GM10266 (cell line): ENCODE data around the gene TMEM163.

Source experiments
- DNase-seq: peaks from one replicate; pipeline ENCODE4 v3.0.0; 2012; ENCODE audit errors: extremely low spot score
- TF ChIP-seq, protein P1 (sequence below): IDR thresholded peaks from 2 replicates; pipeline ENCODE4 v1.5.1; 2012; ENCODE audit warnings: mild to moderate bottlenecking, low read depth; ENCODE audit not compliant: control insufficient read depth, insufficient read depth; ENCODE audit errors: missing control alignments

Gene TMEM163

DNA sequence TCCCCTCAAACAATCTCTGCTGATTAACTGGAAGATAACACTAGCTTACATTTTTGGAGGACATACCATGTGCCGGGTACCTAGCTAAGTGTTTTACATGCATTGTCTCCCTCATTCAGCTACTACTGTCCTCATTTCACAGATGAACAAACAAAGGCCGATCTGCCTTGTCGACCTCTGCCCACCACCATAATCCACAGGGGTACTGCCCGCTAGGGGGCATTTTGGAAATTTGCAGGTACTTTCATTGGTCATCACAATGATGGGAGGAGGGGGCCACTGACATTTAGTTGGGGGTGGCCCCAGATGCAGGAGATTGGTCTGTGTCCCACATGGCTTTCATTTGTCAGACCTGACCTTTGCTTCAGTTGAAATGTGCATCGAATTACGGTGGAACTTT, 3.9 kb upstream of the TMEM163 start:
- no peak for DNase-seq
- TF ChIP-seq, protein P1, sequence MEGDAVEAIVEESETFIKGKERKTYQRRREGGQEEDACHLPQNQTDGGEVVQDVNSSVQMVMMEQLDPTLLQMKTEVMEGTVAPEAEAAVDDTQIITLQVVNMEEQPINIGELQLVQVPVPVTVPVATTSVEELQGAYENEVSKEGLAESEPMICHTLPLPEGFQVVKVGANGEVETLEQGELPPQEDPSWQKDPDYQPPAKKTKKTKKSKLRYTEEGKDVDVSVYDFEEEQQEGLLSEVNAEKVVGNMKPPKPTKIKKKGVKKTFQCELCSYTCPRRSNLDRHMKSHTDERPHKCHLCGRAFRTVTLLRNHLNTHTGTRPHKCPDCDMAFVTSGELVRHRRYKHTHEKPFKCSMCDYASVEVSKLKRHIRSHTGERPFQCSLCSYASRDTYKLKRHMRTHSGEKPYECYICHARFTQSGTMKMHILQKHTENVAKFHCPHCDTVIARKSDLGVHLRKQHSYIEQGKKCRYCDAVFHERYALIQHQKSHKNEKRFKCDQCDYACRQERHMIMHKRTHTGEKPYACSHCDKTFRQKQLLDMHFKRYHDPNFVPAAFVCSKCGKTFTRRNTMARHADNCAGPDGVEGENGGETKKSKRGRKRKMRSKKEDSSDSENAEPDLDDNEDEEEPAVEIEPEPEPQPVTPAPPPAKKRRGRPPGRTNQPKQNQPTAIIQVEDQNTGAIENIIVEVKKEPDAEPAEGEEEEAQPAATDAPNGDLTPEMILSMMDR = peak; percentile 12

DNA sequence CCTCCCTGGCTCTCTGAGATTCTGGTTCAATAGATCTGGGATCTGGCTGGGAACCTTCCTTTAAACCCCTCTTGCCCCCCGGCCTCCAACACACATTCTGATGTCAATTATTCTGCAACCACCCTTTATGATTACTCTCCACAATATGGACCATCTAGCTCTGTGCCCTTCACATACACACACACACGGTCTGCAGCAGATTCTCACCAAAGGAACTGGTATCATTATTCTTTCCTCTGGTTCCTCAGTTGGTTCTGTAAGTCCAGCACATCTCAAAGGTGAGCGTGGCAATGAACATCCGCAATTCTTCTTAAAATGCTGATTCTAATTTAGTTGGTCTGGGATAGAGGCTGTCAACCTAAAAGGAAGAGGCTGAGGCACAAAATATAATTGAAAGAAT, 2.8 kb upstream of the TMEM163 start:
- no peak for DNase-seq
- TF ChIP-seq, protein P1 = no peak

DNA sequence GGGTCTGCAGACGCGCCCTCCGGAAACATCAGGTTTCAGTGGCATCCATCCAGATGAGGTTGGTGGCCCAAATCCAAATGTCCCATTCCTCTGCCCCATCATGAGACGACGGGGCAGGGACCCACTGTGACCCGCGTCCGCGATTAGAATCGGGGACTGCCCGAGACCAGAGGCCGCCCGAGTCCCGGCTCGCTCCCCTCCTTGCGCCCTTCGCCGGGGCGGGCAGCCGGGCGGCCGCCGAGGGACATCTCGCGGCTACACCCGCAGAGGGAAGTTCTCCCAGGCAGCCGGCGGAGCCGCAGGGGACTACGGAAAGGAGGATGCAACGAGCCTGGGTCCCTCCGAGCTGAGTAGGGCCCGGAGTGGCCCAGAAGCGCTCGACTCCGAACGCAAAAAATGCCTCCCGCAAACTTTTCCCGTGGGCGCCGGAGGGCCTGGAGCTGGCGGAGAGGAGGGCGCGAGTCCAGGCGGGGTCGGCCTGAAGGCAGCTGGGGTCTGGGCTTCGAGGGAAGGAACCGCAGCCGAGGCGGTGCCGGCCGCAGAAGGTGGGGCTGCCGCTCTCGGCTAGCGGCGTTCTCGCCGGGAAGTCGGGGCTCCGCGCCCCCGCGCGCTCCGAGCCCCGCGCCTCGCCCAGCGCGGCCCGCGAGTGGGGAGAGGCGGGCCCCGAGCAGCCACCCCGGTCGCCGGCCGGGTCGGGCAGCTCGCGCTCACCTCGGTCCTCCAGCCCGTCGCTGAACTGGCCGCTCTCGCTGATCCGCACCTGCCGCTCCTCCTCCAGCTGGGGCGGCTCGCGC, 580 bp downstream of the TMEM163 start:
- DNase-seq = peak; percentile 62
- TF ChIP-seq, protein P1 = no peak

DNA sequence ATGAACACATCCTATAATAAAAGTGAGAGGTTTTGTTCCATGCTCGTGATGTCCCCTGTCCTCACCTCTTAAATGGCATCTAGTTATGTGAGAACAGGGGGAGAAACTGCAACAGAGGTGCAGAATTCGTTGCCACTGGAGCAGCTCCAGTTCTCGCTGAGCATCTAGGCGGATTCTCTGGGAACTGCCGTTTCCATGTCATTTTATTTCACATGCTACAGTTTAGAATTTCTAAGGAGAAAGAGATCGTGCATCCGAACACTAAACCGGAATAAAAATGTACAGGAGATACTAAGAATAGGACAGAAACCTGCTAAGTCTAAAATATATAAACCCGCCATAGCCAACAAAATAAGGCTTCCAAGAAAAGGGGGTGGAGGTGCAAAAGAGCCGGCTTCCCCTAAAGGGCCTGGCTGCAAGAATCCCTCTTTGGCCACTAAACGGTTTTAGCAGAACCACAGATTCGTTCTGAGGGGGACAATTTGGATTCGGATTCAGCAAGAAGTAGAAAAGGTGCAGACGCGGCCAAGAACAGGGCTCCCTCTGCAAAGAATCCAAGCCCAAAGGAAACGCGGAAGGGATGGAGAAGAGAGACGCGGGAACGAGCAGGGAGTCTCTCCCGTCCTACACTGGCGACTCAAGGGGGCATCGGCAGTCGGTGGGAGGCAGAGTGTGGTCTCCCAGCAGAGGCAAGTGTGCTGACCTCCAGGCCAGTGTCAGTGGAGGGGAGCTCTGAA, 1.3 kb downstream of the TMEM163 start:
- TF ChIP-seq, protein P1 = no peak
- DNase-seq = no peak

DNA sequence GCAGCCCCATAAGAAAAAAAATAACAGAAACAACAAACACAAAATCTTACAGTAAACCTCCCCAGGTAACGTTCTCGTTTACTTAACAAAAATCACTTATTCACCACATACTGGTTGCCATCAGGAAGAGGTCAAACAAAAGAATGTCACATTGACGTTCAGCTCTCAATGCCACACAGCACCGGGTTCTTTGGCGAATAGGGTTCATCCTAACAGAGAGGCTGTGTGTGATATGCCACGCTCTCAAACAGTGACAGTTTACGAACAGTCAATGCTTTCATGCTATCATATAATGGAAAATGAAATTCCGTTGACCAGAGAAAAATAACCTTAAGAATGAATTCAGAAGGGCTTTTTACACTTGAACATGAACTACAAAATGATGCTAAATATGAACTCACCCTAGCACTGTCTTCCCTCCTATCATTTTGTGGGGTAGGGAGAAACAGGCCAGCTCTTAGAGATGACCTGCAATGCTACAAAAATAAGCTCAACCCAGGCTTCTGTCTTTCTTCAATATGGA, 2.0 kb downstream of the TMEM163 start:
- TF ChIP-seq, protein P1 = no peak

DNA sequence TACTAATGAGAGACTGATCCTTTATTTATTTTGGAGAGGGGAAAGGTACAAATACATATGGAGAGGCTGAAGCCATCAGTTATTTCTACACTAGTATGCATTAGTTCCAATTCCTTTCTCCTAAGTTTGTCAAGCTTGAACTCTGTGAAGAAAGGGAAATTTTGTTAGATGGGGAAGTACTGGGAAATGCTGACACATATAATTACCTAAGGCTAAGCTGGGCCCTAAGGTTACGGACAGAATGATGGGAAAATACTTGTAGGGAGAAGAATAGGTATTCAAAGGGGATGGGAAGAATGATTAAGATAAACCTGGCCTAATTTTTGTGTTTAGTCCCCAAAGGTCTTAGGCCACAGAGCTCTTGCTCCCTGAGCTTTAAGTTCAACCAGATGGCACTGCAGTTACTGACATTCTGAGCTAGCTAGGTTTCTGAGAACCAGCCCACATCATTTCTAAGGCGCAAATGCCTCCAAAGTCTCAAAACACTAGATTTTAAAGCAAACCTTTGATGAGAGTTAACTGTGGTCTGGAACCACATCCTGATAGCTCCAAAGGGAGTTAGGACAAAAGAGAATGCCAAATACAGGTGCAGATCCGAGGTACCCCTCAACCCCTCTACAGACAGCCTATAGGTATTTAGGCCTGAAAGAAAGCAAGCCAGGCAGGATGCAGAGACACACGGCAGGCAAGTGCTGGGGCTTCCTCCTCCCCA, 2.7 kb downstream of the TMEM163 start:
- TF ChIP-seq, protein P1 = no peak
- DNase-seq = no peak

More for the DNA sequence above, 2.0 kb downstream of the TMEM163 start:
- no peak for DNase-seq
